Mesendoderm (in vitro differentiated cells): ENCODE results near the gene SCFD2.
A peak's percentile ranks its signal among the peaks of the same experiment; 100 is the strongest.

ENCODE experiments used
- DNase-seq: peaks from one replicate; pipeline ENCODE4 v3.0.0; 2013
- H2AK5ac ChIP-seq: 2 replicates; pipeline ENCODE4 v1.6.1; 2013; ENCODE audit warnings: low read length, inconsistent platforms
- H2BK120ac ChIP-seq: 2 replicates; pipeline ENCODE4 v1.6.1; 2013; ENCODE audit warnings: low read depth, mild to moderate bottlenecking, low read length, moderate library complexity, mixed read lengths
- H2BK15ac ChIP-seq: replicated peaks from 2 replicates; pipeline ENCODE4 v1.6.1; 2013; ENCODE audit warnings: low read depth, mild to moderate bottlenecking, moderate library complexity
- H2BK5ac ChIP-seq: 2 replicates; pipeline ENCODE4 v1.6.1; 2013; ENCODE audit warnings: low read length, inconsistent platforms
- H3K18ac ChIP-seq: 2 replicates; pipeline ENCODE4 v1.6.1; 2013; ENCODE audit warnings: mild to moderate bottlenecking, low read length, mixed read lengths
- H3K23ac ChIP-seq: one replicate; pipeline ENCODE4 v1.6.1; 2013; ENCODE audit warnings: low read length
- H3K27ac ChIP-seq: 2 replicates; pipeline ENCODE4 v1.5.1; 2013; ENCODE audit warnings: low read depth, mild to moderate bottlenecking, inconsistent platforms, low read length, moderate library complexity
- H3K27me3 ChIP-seq: 2 replicates; pipeline ENCODE4 v1.6.1; 2013; ENCODE audit warnings: low read length, control low read depth, mild to moderate bottlenecking, inconsistent platforms; ENCODE audit not compliant: insufficient read depth, poor library complexity
- H3K36me3 ChIP-seq: 2 replicates; pipeline ENCODE4 v1.6.1; 2013; ENCODE audit warnings: low read length, inconsistent platforms; ENCODE audit not compliant: control insufficient read depth, insufficient read depth
- H3K4ac ChIP-seq: one replicate; pipeline ENCODE4 v1.6.1; 2013; ENCODE audit warnings: low read depth, mild to moderate bottlenecking, low read length, moderate library complexity
- H3K4me1 ChIP-seq: 2 replicates; pipeline ENCODE4 v1.6.1; 2013; ENCODE audit warnings: low read depth, low read length, inconsistent platforms; ENCODE audit not compliant: control insufficient read depth
- H3K4me2 ChIP-seq: 2 replicates; pipeline ENCODE4 v1.6.1; 2013; ENCODE audit warnings: low read length
- H3K4me3 ChIP-seq: 2 replicates; pipeline ENCODE4 v1.5.1; 2013; ENCODE audit warnings: mild to moderate bottlenecking, low read length
- H3K56ac ChIP-seq: one replicate; pipeline ENCODE4 v1.6.1; 2013; ENCODE audit warnings: low read length
- H3K79me1 ChIP-seq: 2 replicates; pipeline ENCODE4 v1.6.1; 2013; ENCODE audit warnings: low read length, inconsistent platforms
- H3K79me2 ChIP-seq: 2 replicates; pipeline ENCODE4 v1.6.1; 2013; ENCODE audit warnings: mild to moderate bottlenecking, low read length; ENCODE audit not compliant: control insufficient read depth, insufficient read depth
- H3K9ac ChIP-seq: 2 replicates; pipeline ENCODE4 v1.6.1; 2013; ENCODE audit warnings: low read length, inconsistent platforms
- H4K5ac ChIP-seq: one replicate; pipeline ENCODE4 v1.6.1; 2013; ENCODE audit warnings: low read length
- H4K8ac ChIP-seq: one replicate; pipeline ENCODE4 v1.6.1; 2013; ENCODE audit warnings: low read depth, mild to moderate bottlenecking, control low read depth, low read length, moderate library complexity
- WGBS: extraction: QIAGEN DNeasy Blood & Tissue Kit; methylation state at CpG from one replicate; pipeline ENCODE4 v1.1.7; 2013; ENCODE audit warnings: low lambda C conversion rate, missing lambda C conversion rate; ENCODE audit not compliant: insufficient coverage; ENCODE audit errors: extremely low coverage; 5-methylcytosine and 5-hydroxymethylcytosine counted together

Gene SCFD2

GRCh38 chr4:52870225-52870624 is 495.6 kb downstream of the SCFD2 start:
- Histone ChIP-seq H3K4me1 (peaks cover 6% of the 10 kb centered on the region), H2BK5ac (no peak overlapping the region), H3K9ac (no peak overlapping the region), H4K5ac (no peak overlapping the region), H4K8ac (no peak overlapping the region), H3K4me2 (no peak overlapping the region), H3K27me3 (no peaks in the 10 kb centered on the region), H3K79me2 (peaks cover 5% of the 10 kb centered on the region), H3K36me3 (peaks cover 9% of the 10 kb centered on the region), H3K79me1 (peaks cover 6% of the 10 kb centered on the region), H3K23ac (no peak overlapping the region), H2BK15ac (no peak overlapping the region), H3K4me3 (no peak overlapping the region), H3K27ac (no peak overlapping the region), H2BK120ac (no peak overlapping the region), H3K56ac (no peak overlapping the region), H3K4ac (no peak overlapping the region), H2AK5ac (no peak overlapping the region), H3K18ac (no peak overlapping the region)
- DNase-seq: no peak
- no CpG with 5 or more reads among the region's 4 CpGs for WGBS

GRCh38 chr4:52869656-52870055 is 496.2 kb downstream of the SCFD2 start:
- H3K4me2 ChIP-seq: no peak overlapping the region
- H3K79me1 ChIP-seq: peaks cover 8% of the 10 kb centered on the region
- no peak overlapping the region for H2BK15ac ChIP-seq
- H3K79me2 ChIP-seq: peaks cover 9% of the 10 kb centered on the region
- no peak overlapping the region for H2AK5ac ChIP-seq
- WGBS: no CpG with 5 or more reads among the region's 1 CpG
- no peaks in the 10 kb centered on the region for H3K27me3 ChIP-seq
- DNase-seq: no peak
- no peak overlapping the region for H3K56ac ChIP-seq
- no peak overlapping the region for H3K18ac ChIP-seq
- H3K4me3 ChIP-seq: no peak overlapping the region
- H3K27ac ChIP-seq: no peak overlapping the region
- no peak overlapping the region for H4K5ac ChIP-seq
- no peak overlapping the region for H3K23ac ChIP-seq
- no peak overlapping the region for H3K4ac ChIP-seq
- H3K4me1 ChIP-seq: peaks cover 6% of the 10 kb centered on the region
- no peak overlapping the region for H3K9ac ChIP-seq
- H3K36me3 ChIP-seq: peaks cover 11% of the 10 kb centered on the region
- H2BK120ac ChIP-seq: no peak overlapping the region
- H2BK5ac ChIP-seq: no peak overlapping the region
- no peak overlapping the region for H4K8ac ChIP-seq

- H3K4me3 ChIP-seq: no peak overlapping the region
- H3K4me1 ChIP-seq: peaks cover 5% of the 10 kb centered on the region
Measured at GRCh38 chr4:52869196-52869595, 496.7 kb downstream of the SCFD2 start.

GRCh38 chr4:52868133-52868532 is 497.7 kb downstream of the SCFD2 start:
- peaks cover 2% of the 10 kb centered on the region for H3K4me1 ChIP-seq
- no peak overlapping the region for H3K18ac ChIP-seq
- no peak overlapping the region for H3K27ac ChIP-seq
- peaks cover 19% of the 10 kb centered on the region for H3K79me2 ChIP-seq
- no peak overlapping the region for H3K9ac ChIP-seq
- no peak overlapping the region for H2AK5ac ChIP-seq
- no peak overlapping the region for H3K4ac ChIP-seq
- H2BK120ac ChIP-seq: no peak overlapping the region
- no peaks in the 10 kb centered on the region for H3K27me3 ChIP-seq
- no peak overlapping the region for H2BK5ac ChIP-seq
- no peak overlapping the region for H3K4me2 ChIP-seq
- no CpG with 5 or more reads among the region's 8 CpGs for WGBS
- H3K23ac ChIP-seq: no peak overlapping the region
- H3K36me3 ChIP-seq: peaks cover 11% of the 10 kb centered on the region
- no peak overlapping the region for H4K8ac ChIP-seq
- no peak overlapping the region for H3K4me3 ChIP-seq
- H2BK15ac ChIP-seq: no peak overlapping the region
- peak; percentile 85 for DNase-seq
- no peak overlapping the region for H3K56ac ChIP-seq
- H3K79me1 ChIP-seq: peaks cover 11% of the 10 kb centered on the region
- no peak overlapping the region for H4K5ac ChIP-seq

More at GRCh38 chr4:52869196-52869595, 496.7 kb downstream of the SCFD2 start:
- Histone ChIP-seq H3K4me2 (no peak overlapping the region), H3K36me3 (peaks cover 11% of the 10 kb centered on the region), H3K4ac (no peak overlapping the region), H3K27me3 (no peaks in the 10 kb centered on the region), H3K27ac (no peak overlapping the region), H3K79me2 (peaks cover 13% of the 10 kb centered on the region), H3K9ac (no peak overlapping the region), H2BK5ac (no peak overlapping the region), H3K23ac (no peak overlapping the region), H3K18ac (no peak overlapping the region), H4K5ac (no peak overlapping the region), H2BK120ac (no peak overlapping the region), H2AK5ac (no peak overlapping the region), H3K56ac (no peak overlapping the region), H2BK15ac (no peak overlapping the region), H3K79me1 (peaks cover 10% of the 10 kb centered on the region), H4K8ac (no peak overlapping the region)
- no peak for DNase-seq
- WGBS: no CpG with 5 or more reads among the region's 12 CpGs

GRCh38 chr4:52867163-52867562 is 498.7 kb downstream of the SCFD2 start:
- H2BK120ac ChIP-seq: no peak overlapping the region
- no peak overlapping the region for H3K4me3 ChIP-seq
- no peak overlapping the region for H2AK5ac ChIP-seq
- peaks cover 15% of the 10 kb centered on the region for H3K79me1 ChIP-seq
- H3K23ac ChIP-seq: no peak overlapping the region
- H2BK15ac ChIP-seq: no peak overlapping the region
- H2BK5ac ChIP-seq: no peak overlapping the region
- H3K27ac ChIP-seq: no peak overlapping the region
- no peak overlapping the region for H3K4ac ChIP-seq
- H3K27me3 ChIP-seq: no peaks in the 10 kb centered on the region
- no peak overlapping the region for H4K8ac ChIP-seq
- WGBS: no CpG with 5 or more reads among the region's 4 CpGs
- H3K18ac ChIP-seq: no peak overlapping the region
- H4K5ac ChIP-seq: no peak overlapping the region
- no peak overlapping the region for H3K56ac ChIP-seq
- no peak overlapping the region for H3K9ac ChIP-seq
- peaks cover 11% of the 10 kb centered on the region for H3K36me3 ChIP-seq
- DNase-seq: no peak
- peaks cover 2% of the 10 kb centered on the region for H3K4me1 ChIP-seq
- peaks cover 29% of the 10 kb centered on the region for H3K79me2 ChIP-seq
- no peak overlapping the region for H3K4me2 ChIP-seq

- H3K79me1 ChIP-seq: peaks cover 15% of the 10 kb centered on the region
- no peak overlapping the region for H4K8ac ChIP-seq
- H4K5ac ChIP-seq: no peak overlapping the region
- H2AK5ac ChIP-seq: no peak overlapping the region
- peaks cover 29% of the 10 kb centered on the region for H3K79me2 ChIP-seq
- no peaks in the 10 kb centered on the region for H3K27me3 ChIP-seq
- no peak overlapping the region for H2BK120ac ChIP-seq
- no peak overlapping the region for H3K27ac ChIP-seq
- DNase-seq: no peak
- no peak overlapping the region for H3K4me3 ChIP-seq
- H3K4ac ChIP-seq: no peak overlapping the region
- peaks cover 2% of the 10 kb centered on the region for H3K4me1 ChIP-seq
- H2BK5ac ChIP-seq: no peak overlapping the region
- WGBS: no CpG with 5 or more reads among the region's 4 CpGs
- no peak overlapping the region for H3K56ac ChIP-seq
- H3K9ac ChIP-seq: no peak overlapping the region
- no peak overlapping the region for H3K23ac ChIP-seq
- H3K4me2 ChIP-seq: no peak overlapping the region
- H3K18ac ChIP-seq: no peak overlapping the region
- peaks cover 11% of the 10 kb centered on the region for H3K36me3 ChIP-seq
- H2BK15ac ChIP-seq: no peak overlapping the region
Measured at GRCh38 chr4:52866734-52867133, 499.1 kb downstream of the SCFD2 start.
